ENCODE measurements around the gene MYL3.

MYL3 gene

DNA sequence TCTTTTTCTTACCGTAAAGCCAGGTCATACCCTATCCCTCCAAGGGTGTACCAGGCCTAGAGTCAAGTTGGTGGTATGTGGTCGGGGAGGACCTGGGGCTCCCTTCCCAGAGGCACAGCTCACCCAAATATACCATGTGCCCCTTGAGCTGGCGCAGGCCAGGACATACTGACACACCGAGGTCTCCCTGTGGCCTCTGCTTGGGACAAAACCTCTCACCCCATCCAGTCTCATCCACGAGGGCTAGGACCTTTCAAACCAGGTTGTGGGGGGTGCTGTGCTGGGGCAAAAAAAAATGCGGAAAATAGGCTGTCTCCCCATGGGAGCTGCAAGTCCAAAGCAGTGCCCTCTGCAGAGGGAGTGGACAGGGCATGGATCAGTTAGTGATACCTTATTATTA, 37.1 kb upstream of the MYL3 start:
- DNase-seq (ENCODE audit: low read depth in 1 of 2, low spot score in 1 of 2): no peak
- Histone ChIP-seq H3K4me3 (replicated peaks; ENCODE audit: insufficient read depth, low read length) (no peak overlapping the region), H3K27ac (replicated peaks) (no peak overlapping the region), H3K27me3 (ENCODE audit: insufficient read depth, poor library complexity, severe bottlenecking) (no peaks in the 10 kb centered on the region)
- TF ChIP-seq, protein P1, sequence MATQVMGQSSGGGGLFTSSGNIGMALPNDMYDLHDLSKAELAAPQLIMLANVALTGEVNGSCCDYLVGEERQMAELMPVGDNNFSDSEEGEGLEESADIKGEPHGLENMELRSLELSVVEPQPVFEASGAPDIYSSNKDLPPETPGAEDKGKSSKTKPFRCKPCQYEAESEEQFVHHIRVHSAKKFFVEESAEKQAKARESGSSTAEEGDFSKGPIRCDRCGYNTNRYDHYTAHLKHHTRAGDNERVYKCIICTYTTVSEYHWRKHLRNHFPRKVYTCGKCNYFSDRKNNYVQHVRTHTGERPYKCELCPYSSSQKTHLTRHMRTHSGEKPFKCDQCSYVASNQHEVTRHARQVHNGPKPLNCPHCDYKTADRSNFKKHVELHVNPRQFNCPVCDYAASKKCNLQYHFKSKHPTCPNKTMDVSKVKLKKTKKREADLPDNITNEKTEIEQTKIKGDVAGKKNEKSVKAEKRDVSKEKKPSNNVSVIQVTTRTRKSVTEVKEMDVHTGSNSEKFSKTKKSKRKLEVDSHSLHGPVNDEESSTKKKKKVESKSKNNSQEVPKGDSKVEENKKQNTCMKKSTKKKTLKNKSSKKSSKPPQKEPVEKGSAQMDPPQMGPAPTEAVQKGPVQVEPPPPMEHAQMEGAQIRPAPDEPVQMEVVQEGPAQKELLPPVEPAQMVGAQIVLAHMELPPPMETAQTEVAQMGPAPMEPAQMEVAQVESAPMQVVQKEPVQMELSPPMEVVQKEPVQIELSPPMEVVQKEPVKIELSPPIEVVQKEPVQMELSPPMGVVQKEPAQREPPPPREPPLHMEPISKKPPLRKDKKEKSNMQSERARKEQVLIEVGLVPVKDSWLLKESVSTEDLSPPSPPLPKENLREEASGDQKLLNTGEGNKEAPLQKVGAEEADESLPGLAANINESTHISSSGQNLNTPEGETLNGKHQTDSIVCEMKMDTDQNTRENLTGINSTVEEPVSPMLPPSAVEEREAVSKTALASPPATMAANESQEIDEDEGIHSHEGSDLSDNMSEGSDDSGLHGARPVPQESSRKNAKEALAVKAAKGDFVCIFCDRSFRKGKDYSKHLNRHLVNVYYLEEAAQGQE (IDR thresholded peaks at IDR 0.05; ENCODE audit: insufficient replicate concordance, low read depth): no peak
- TF ChIP-seq GABPA (IDR thresholded peaks at IDR 0.05; ENCODE audit: low read depth): no peak
- TF ChIP-seq, protein P2, sequence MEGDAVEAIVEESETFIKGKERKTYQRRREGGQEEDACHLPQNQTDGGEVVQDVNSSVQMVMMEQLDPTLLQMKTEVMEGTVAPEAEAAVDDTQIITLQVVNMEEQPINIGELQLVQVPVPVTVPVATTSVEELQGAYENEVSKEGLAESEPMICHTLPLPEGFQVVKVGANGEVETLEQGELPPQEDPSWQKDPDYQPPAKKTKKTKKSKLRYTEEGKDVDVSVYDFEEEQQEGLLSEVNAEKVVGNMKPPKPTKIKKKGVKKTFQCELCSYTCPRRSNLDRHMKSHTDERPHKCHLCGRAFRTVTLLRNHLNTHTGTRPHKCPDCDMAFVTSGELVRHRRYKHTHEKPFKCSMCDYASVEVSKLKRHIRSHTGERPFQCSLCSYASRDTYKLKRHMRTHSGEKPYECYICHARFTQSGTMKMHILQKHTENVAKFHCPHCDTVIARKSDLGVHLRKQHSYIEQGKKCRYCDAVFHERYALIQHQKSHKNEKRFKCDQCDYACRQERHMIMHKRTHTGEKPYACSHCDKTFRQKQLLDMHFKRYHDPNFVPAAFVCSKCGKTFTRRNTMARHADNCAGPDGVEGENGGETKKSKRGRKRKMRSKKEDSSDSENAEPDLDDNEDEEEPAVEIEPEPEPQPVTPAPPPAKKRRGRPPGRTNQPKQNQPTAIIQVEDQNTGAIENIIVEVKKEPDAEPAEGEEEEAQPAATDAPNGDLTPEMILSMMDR (IDR thresholded peaks at IDR 0.05; ENCODE audit: insufficient read depth, low read length): no peak
- no peak for TF ChIP-seq POLR2AphosphoS5 (IDR thresholded peaks at IDR 0.05; ENCODE audit: low read depth)
- no peak for TF ChIP-seq SPI1 (IDR thresholded peaks at IDR 0.05; ENCODE audit: borderline replicate concordance, low read depth)

DNA sequence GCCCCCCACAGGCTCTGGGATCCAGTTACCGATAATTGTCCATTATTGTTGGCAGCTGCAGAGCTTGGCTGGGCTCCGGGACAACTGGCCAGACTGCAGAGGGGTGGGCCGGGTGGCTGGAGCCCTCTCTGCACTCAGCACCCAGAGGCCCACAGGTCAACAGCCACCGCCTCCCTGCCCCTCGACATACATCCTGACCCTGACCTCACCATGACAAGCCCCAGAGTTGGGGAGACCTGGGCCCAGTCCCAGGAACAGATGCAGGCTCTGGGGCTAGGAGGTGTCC, 36.7 kb upstream of the MYL3 start:
- no peak for DNase-seq (ENCODE audit: low read depth in 1 of 2, low spot score in 1 of 2)
- H3K4me3 ChIP-seq (replicated peaks; ENCODE audit: insufficient read depth, low read length): no peak overlapping the region
- no peak overlapping the region for H3K27ac ChIP-seq (replicated peaks)
- TF ChIP-seq POLR2AphosphoS5 (IDR thresholded peaks at IDR 0.05; ENCODE audit: low read depth) (no peak), GABPA (IDR thresholded peaks at IDR 0.05; ENCODE audit: low read depth) (no peak), SPI1 (IDR thresholded peaks at IDR 0.05; ENCODE audit: borderline replicate concordance, low read depth) (no peak)
- TF ChIP-seq, protein P2 (IDR thresholded peaks at IDR 0.05; ENCODE audit: insufficient read depth, low read length): no peak
- TF ChIP-seq, protein P1 (IDR thresholded peaks at IDR 0.05; ENCODE audit: insufficient replicate concordance, low read depth): no peak
- H3K27me3 ChIP-seq (ENCODE audit: insufficient read depth, poor library complexity, severe bottlenecking): no peaks in the 10 kb centered on the region

DNA sequence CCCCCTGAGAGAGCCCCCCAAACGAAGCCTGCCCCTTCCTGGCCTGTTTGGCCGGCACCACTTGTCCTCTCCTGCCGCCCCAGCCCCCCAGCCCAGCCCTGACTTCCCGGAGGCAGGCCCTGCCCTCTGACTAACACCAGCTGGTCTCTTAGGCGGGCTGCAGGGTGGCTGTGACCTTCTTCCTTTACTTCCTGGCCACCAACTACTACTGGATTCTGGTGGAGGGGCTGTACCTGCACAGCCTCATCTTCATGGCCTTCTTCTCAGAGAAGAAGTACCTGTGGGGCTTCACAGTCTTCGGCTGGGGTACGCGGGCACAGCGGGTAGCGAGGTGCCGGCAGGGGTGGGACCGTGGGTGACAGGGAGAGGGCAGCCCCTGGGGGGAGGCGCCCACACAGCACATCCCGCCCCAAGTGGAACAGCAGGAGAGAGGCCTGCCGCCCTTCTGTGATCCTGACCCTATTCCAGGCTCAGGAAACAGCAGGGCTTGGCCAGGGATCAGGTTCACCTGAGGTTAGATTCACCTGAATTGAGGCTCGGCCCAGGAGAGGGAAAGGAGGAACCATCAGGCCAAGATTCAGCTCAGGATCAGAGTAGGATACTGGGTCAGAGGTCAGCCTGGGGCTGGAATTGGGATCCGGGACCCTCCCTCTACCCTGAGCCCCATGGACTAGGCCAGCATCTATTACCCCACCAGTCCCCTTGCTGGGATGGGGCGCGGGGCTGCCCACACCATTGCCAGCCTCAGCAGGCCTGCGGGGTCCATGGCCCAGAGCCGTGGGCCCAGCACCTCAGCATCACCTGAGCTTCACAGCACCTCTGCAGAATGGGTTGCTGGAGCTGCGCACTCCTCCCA, 36.1 kb upstream of the MYL3 start:
- Histone ChIP-seq H3K4me3 (replicated peaks; ENCODE audit: insufficient read depth, low read length) (no peak overlapping the region), H3K27ac (replicated peaks) (no peak overlapping the region), H3K27me3 (ENCODE audit: insufficient read depth, poor library complexity, severe bottlenecking) (no peaks in the 10 kb centered on the region)
- DNase-seq (ENCODE audit: low read depth in 1 of 2, low spot score in 1 of 2): no peak
- TF ChIP-seq SPI1 (IDR thresholded peaks at IDR 0.05; ENCODE audit: borderline replicate concordance, low read depth): no peak
- TF ChIP-seq, protein P1 (IDR thresholded peaks at IDR 0.05; ENCODE audit: insufficient replicate concordance, low read depth): no peak
- TF ChIP-seq GABPA (IDR thresholded peaks at IDR 0.05; ENCODE audit: low read depth): no peak
- no peak for TF ChIP-seq POLR2AphosphoS5 (IDR thresholded peaks at IDR 0.05; ENCODE audit: low read depth)
- TF ChIP-seq, protein P2 (IDR thresholded peaks at IDR 0.05; ENCODE audit: insufficient read depth, low read length): no peak
